GM15510 (cell line): ENCODE data around the gene TLK1.
A peak's percentile ranks its signal among the peaks of the same experiment; 100 is the strongest.

Source experiments
- POLR2A ChIP-seq: IDR thresholded peaks from 3 replicates; pipeline ENCODE4 v1.6.1; 2011; ENCODE audit warnings: borderline replicate concordance; ENCODE audit not compliant: insufficient read length; ENCODE audit errors: extremely low read depth

TLK1 gene

GRCh38 chr2:171180229-171180930, 19.7 kb upstream of the TLK1 start:
- TF ChIP-seq POLR2A, result no peak

GRCh38 chr2:171178993-171179392, 18.3 kb upstream of the TLK1 start:
- no peak for TF ChIP-seq POLR2A

- TF ChIP-seq POLR2A, result no peak
These were observed 15.8 kb upstream of the TLK1 start for GRCh38 chr2:171176516-171176915.

GRCh38 chr2:171174075-171174474, 13.4 kb upstream of the TLK1 start:
- no peak for TF ChIP-seq POLR2A

GRCh38 chr2:171173087-171173486, 12.4 kb upstream of the TLK1 start:
- TF ChIP-seq POLR2A, result no peak

GRCh38 chr2:171171808-171172207, 11.1 kb upstream of the TLK1 start:
- no peak for TF ChIP-seq POLR2A

GRCh38 chr2:171169839-171170238, 9.1 kb upstream of the TLK1 start:
- no peak for TF ChIP-seq POLR2A

- TF ChIP-seq POLR2A, result no peak
These were observed 8.6 kb upstream of the TLK1 start for GRCh38 chr2:171169333-171169732.

- TF ChIP-seq POLR2A, result no peak
These were observed 6.8 kb upstream of the TLK1 start for GRCh38 chr2:171167352-171167997.

- no peak for TF ChIP-seq POLR2A
These were observed 5.8 kb upstream of the TLK1 start for GRCh38 chr2:171166328-171166983.

GRCh38 chr2:171165967-171166327, 5.3 kb upstream of the TLK1 start:
- TF ChIP-seq POLR2A, result no peak

GRCh38 chr2:171163261-171163660, 2.6 kb upstream of the TLK1 start:
- TF ChIP-seq POLR2A, result no peak

- TF ChIP-seq POLR2A, result peak; percentile 9
These were observed 455 bp upstream of the TLK1 start for GRCh38 chr2:171160956-171161740.

- TF ChIP-seq POLR2A, result peak; percentile 62
These were observed 1.1 kb downstream of the TLK1 start for GRCh38 chr2:171159372-171160118.
